ENCODE data around the gene ZNF324B. TPM values are rescaled to one million over a fixed set of nuclear protein-coding genes. Genes with fewer than 3 reads are reported as not detected.

ZNF324B gene
- total and polyA plus RNA-seq, 2 donors (not counting 3 experiments of a cell fraction or from before 2014, with no cell fraction given) = 3.4 to 6.9 TPM

GRCh38 chr19:58499021-58499927 is 47.9 kb downstream of the ZNF324B start:
- CTCF ChIA-PET = interaction anchor here (0.7 to 2.1 kb wide), 5 partner anchors 11 to 21 kb away, joined by 3 to 13 read pairs (median 3); partner anchors contain the start of gene ZBTB45
- Histone ChIP-seq H3K9me1 (replicated peaks; ENCODE audit: control insufficient read depth, extremely low read depth, insufficient read depth, low read length) (no peaks in the 10 kb centered on the region), H4K20me1 (replicated peaks; ENCODE audit: control insufficient read depth, extremely low read depth, insufficient read depth, low read length) (no peaks in the 10 kb centered on the region), H3K27me3 (ENCODE audit: control insufficient read depth in 2 of 2, insufficient read depth in 2 of 2, low read length in 2 of 2) (no peaks in the 10 kb centered on the region), H2AFZ (ENCODE audit: low read depth, low read length) (peak overlapping the region; percentile 78), H3K36me3 (ENCODE audit: control insufficient read depth in 2 of 2, extremely low read depth in 1 of 2, insufficient read depth in 2 of 2, low read length in 2 of 2) (no peaks in the 10 kb centered on the region), H3K9me3 (replicated peaks; ENCODE audit: control insufficient read depth, insufficient read depth, low read length) (no peaks in the 10 kb centered on the region), H3K79me2 (ENCODE audit: control insufficient read depth, insufficient read depth, low read length) (no peaks in the 10 kb centered on the region), H3K9ac (replicated peaks; ENCODE audit: extremely low read depth, insufficient read depth, low read length) (peak overlapping the region; percentile 26), H3K4me1 (ENCODE audit: control insufficient read depth, extremely low read depth, insufficient read depth, low read length) (peaks cover 4% of the 10 kb centered on the region), H3K4me3 (replicated peaks in 1 of 3; ENCODE audit: insufficient read depth in 1 of 3, low read depth in 1 of 3, low read length in 3 of 3) (peak overlapping the region in 2 of 3 experiments; percentile 24 to 45), H3K27ac (ENCODE audit: insufficient read depth, low read depth, low read length) (no peak overlapping the region), H3K4me2 (ENCODE audit: insufficient read depth, low read length) (peak overlapping the region; percentile 80)
- dilution Hi-C loops (cut with MboI; ENCODE audit: extremely low pct_ligation_motif_present, low sequenced_read_pairs) = no loop called here
- TSS peak; percentile 76 for BruUV-seq (replicated peaks)
- peak; percentile 100 for FAIRE-seq
- POLR2A ChIA-PET = no interaction called here
- TF ChIP-seq EZH2 (IDR thresholded peaks at IDR 0.05; ENCODE audit: borderline replicate concordance, low read depth, low read length, severe bottlenecking) (no peak), JUN (IDR thresholded peaks at IDR 0.05; ENCODE audit: borderline replicate concordance, insufficient read depth, insufficient read length, low read depth) (no peak), POLR2A (IDR thresholded peaks at IDR 0.05; ENCODE audit: low read depth, low read length) (peak; percentile 73), FOS (IDR thresholded peaks at IDR 0.05; ENCODE audit: borderline replicate concordance, insufficient read depth, low read length) (no peak), MYC (IDR thresholded peaks at IDR 0.05; ENCODE audit: low read depth, low read length) (no peak), POLR2AphosphoS5 (IDR thresholded peaks at IDR 0.05; ENCODE audit: insufficient read depth, low read depth, low read length) (peak; percentile 82), GATA2 (IDR thresholded peaks at IDR 0.05; ENCODE audit: insufficient read depth, insufficient read length, low read depth, low read length) (no peak)
- TF ChIP-seq, protein P1, sequence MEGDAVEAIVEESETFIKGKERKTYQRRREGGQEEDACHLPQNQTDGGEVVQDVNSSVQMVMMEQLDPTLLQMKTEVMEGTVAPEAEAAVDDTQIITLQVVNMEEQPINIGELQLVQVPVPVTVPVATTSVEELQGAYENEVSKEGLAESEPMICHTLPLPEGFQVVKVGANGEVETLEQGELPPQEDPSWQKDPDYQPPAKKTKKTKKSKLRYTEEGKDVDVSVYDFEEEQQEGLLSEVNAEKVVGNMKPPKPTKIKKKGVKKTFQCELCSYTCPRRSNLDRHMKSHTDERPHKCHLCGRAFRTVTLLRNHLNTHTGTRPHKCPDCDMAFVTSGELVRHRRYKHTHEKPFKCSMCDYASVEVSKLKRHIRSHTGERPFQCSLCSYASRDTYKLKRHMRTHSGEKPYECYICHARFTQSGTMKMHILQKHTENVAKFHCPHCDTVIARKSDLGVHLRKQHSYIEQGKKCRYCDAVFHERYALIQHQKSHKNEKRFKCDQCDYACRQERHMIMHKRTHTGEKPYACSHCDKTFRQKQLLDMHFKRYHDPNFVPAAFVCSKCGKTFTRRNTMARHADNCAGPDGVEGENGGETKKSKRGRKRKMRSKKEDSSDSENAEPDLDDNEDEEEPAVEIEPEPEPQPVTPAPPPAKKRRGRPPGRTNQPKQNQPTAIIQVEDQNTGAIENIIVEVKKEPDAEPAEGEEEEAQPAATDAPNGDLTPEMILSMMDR (IDR thresholded peaks at IDR 0.05; ENCODE audit: extremely low read depth in 1 of 2, insufficient read depth in 1 of 2, low read depth in 1 of 2, low read length in 2 of 2) = peak; percentile 19 to 43
- TF ChIP-seq, protein P2, sequence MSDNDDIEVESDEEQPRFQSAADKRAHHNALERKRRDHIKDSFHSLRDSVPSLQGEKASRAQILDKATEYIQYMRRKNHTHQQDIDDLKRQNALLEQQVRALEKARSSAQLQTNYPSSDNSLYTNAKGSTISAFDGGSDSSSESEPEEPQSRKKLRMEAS (IDR thresholded peaks at IDR 0.05; ENCODE audit: insufficient read depth, insufficient read length) = peak; percentile 48
- intact Hi-C loops (cut with micrococcal nuclease) = loop anchor here (1.0 kb wide), 5 partner anchors 20 to 172 kb away; partner anchors contain the start of genes ZBTB45, ZNF324B, ZNF446 and ZNF584
- DNase-seq (ENCODE audit: low read depth, low spot score) = peak; percentile 96
